Heart left ventricle (tissue), 16 donors: ENCODE results near the gene CEP164. TPM values are rescaled to one million over a fixed set of nuclear protein-coding genes. Genes with fewer than 3 reads are reported as not detected.

Source experiments
- ATAC-seq, 4 donors: fragments of 200-7000 bp; cut with Tn5 transposase; one replicate each; pipeline ENCODE4 v1.9.1; 2020 to 2022; ENCODE audit warnings: moderate library complexity in 4 of 4, mild to moderate bottlenecking in 3 of 4, moderate number of reproducible peaks in 1 of 4
- DNase-seq, 5 donors: peaks; one replicate each; pipeline ENCODE4 v3.0.0-alpha.2; 2020
- H3K27ac ChIP-seq, 12 donors: fragments of 200-600 bp; sonication (generic) in 4 of 12; one replicate each; pipeline versions ENCODE4 v1.5.0 to v1.8.0; 2016 to 2022; ENCODE audit warnings: mild to moderate bottlenecking in 2 of 12
- H3K27me3 ChIP-seq, 9 donors: fragments of 200-600 bp; sonication (generic) in 2 of 9; one replicate each; pipeline versions ENCODE4 v1.5.1 to v1.8.0; 2016 to 2022; ENCODE audit warnings: mild to moderate bottlenecking in 3 of 9
- H3K36me3 ChIP-seq, 9 donors: fragments of 200-600 bp; sonication (generic) in 2 of 9; one replicate each; pipeline versions ENCODE4 v1.5.0 to v1.8.0; 2018 to 2022; ENCODE audit warnings: mild to moderate bottlenecking in 2 of 9
- H3K4me1 ChIP-seq, 12 donors: fragments of 200-600 bp; sonication (generic) in 4 of 12; one replicate each; pipeline versions ENCODE4 v1.5.0 to v1.8.0; 2016 to 2022; ENCODE audit warnings: mild to moderate bottlenecking in 3 of 12
- H3K4me3 ChIP-seq, 12 donors: fragments of 200-600 bp; sonication (generic) in 4 of 12; one replicate each; pipeline versions ENCODE4 v1.5.0 to v1.8.0; 2017 to 2022; ENCODE audit warnings: mild to moderate bottlenecking in 9 of 12, moderate library complexity in 4 of 12
- H3K9me3 ChIP-seq, 12 donors: fragments of 200-600 bp; sonication (generic) in 4 of 12; one replicate each; pipeline versions ENCODE4 v1.5.0 to v1.8.0; 2016 to 2022; ENCODE audit warnings: mild to moderate bottlenecking in 1 of 12
- CTCF ChIP-seq, 12 donors: fragments of 200-600 bp; sonication (generic) in 4 of 12; IDR thresholded peaks; one replicate each; pipeline versions ENCODE4 v1.5.0 to v1.8.0; 2018 to 2022; ENCODE audit warnings: antibody characterized with exemption in 12 of 12, mild to moderate bottlenecking in 5 of 12
- POLR2A ChIP-seq, 2 donors: fragments of 450-650 bp; IDR thresholded peaks; one replicate each; pipeline ENCODE4 v1.6.1; 2017; ENCODE audit warnings: antibody characterized with exemption in 2 of 2, mild to moderate bottlenecking in 2 of 2, moderate library complexity in 2 of 2
- WGBS, 4 donors: extraction: QIAGEN DNeasy Blood & Tissue Kit in 2 of 4; methylation state at CpG; one replicate each; pipeline versions ENCODE4 v1.1.5 to v1.1.7; 2013 to 2018; 5-methylcytosine and 5-hydroxymethylcytosine counted together
- intact Hi-C, 10 donors: fragments of 100-400 bp; cut with DNase I; formaldehyde crosslinking; loops; one replicate each; pipeline versions ENCODE4 v1.11.1 to v1.14.2; 2022
- polyA plus RNA-seq, 2 donors: library from polyadenylated mRNA; stranded (reverse); fragments of 200-250 nt; gene quantifications; one replicate each; pipeline ENCODE4 v1.2.3, GENCODE V29; 2013
- total RNA-seq, 9 donors: library from RNA; depleted of rRNA in 2 of 9; stranded (reverse); fragments of >200 nt in 2 of 9; fragmentation: NEBNext Ultra II Directional in 3 of 9; extraction: Animal tissue kit (Norgen Biotek cat#: 25700) in 3 of 9; gene quantifications; one replicate each; pipeline versions ENCODE4 v1.1.0 to v1.2.4, GENCODE V29; 2016 to 2023
- donor health status: ischemic (EF 13 %, LVEDD 7.1; RV severe dilation, severe dysfunction).
- donor health status: healthy with polysubstance abuse.
- donor health status: DM: no; HTN: yes; CAD: no.
- donor health status: DM: no; HTN: no; CAD: no.
- donor health status: ischemic (EF 25% LVEDD 6.9; RV normal size, moderate dysfunction).
- donor health status: ischemic (EF 25% LVEDD 5.7; RV mildly dilated, moderate dysfunction).
- donor health status: healthy.
- donor health status: DM: yes; HTN: yes; CAD: no.
- donor health status: ischemic (EF 35%, LVEDD 5.7; RV mildly dilated, moderate dysfunction).
- donor health status: nonischemic (EF 11% LVEDD 7.7; RV severe dilation, severe dysfunction).
- donor health status: DM: yes; HTN: yes; CAD: no.
- donor health status: PGD.
- donor health status: ischemic (EF 29% LVEDD 5.4; RV normal size, mild dysfunction).
- donor health status: nonischemic (EF 23%, LVEDD 6.1; RV moderate dilation, normal function).

Gene CEP164
- total and polyA plus RNA-seq, 11 donors: 2.6 to 15.4 (median 6.6) TPM

- 94 to 100% (median 98%) methylated on average over 3 of the region's 3 CpGs for WGBS, 4 donors
- DNase-seq (no peak), ATAC-seq (no peak)
- Histone ChIP-seq H3K27me3 (no peaks in the 10 kb centered on the region), H3K4me1 (no peaks in the 10 kb centered on the region), H3K36me3 (peaks cover 0 to 68% (median 38%) of the 10 kb centered on the region in 9 donors), H3K9me3 (peaks cover 0 to 14% (median 6%) of the 10 kb centered on the region in 12 donors), H3K4me3 (no peak overlapping the region), H3K27ac (no peak overlapping the region)
- TF ChIP-seq POLR2A (IDR thresholded peaks at IDR 0.05) (no peak), CTCF (IDR thresholded peaks at IDR 0.05) (no peak)
- intact Hi-C loops: no loop called here
These were observed 80.7 kb downstream of the CEP164 start for GRCh38 chr11:117408356-117408755.

GRCh38 chr11:117409511-117409910 is 81.9 kb downstream of the CEP164 start:
- Histone ChIP-seq H3K27me3 (no peaks in the 10 kb centered on the region), H3K4me3 (no peak overlapping the region), H3K36me3 (peaks cover 0 to 61% (median 31%) of the 10 kb centered on the region in 9 donors), H3K27ac (no peak overlapping the region), H3K4me1 (no peaks in the 10 kb centered on the region), H3K9me3 (peaks cover 0 to 14% (median 6%) of the 10 kb centered on the region in 12 donors)
- intact Hi-C loops: no loop called here
- peak in 1 of 4 donors; percentile 9 for ATAC-seq
- no peak for DNase-seq
- 91 to 97% (median 94%) methylated on average over 12 of the region's 12 CpGs for WGBS, 4 donors
- TF ChIP-seq CTCF (IDR thresholded peaks at IDR 0.05): no peak
- TF ChIP-seq POLR2A (IDR thresholded peaks at IDR 0.05): no peak

- Histone ChIP-seq H3K9me3 (peaks cover 0 to 13% (median 6%) of the 10 kb centered on the region in 12 donors), H3K36me3 (peaks cover 0 to 53% (median 26%) of the 10 kb centered on the region in 9 donors), H3K27me3 (peaks cover 0 to 2% (median 0%) of the 10 kb centered on the region in 9 donors), H3K4me3 (no peak overlapping the region), H3K27ac (no peak overlapping the region), H3K4me1 (no peaks in the 10 kb centered on the region)
- 92 to 100% (median 93%) methylated on average over 1 of the region's 1 CpG for WGBS, 4 donors
- DNase-seq (no peak), ATAC-seq (no peak)
- intact Hi-C loops: no loop called here
- no peak for TF ChIP-seq POLR2A (IDR thresholded peaks at IDR 0.05)
- TF ChIP-seq CTCF (IDR thresholded peaks at IDR 0.05): no peak
These were observed 82.6 kb downstream of the CEP164 start for GRCh38 chr11:117410238-117410637.

GRCh38 chr11:117410861-117411710 is 83.4 kb downstream of the CEP164 start:
- intact Hi-C loops: no loop called here
- Histone ChIP-seq H3K4me3 (no peak overlapping the region), H3K36me3 (peaks cover 0 to 47% (median 26%) of the 10 kb centered on the region in 9 donors), H3K27ac (no peak overlapping the region), H3K4me1 (no peaks in the 10 kb centered on the region), H3K9me3 (peaks cover 0 to 5% (median 2%) of the 10 kb centered on the region in 12 donors), H3K27me3 (peaks cover 0 to 6% (median 0%) of the 10 kb centered on the region in 9 donors)
- TF ChIP-seq CTCF (IDR thresholded peaks at IDR 0.05): no peak
- TF ChIP-seq POLR2A (IDR thresholded peaks at IDR 0.05): no peak
- WGBS, 4 donors: 86 to 89% (median 88%) methylated on average over 14 of the region's 14 CpGs
- ATAC-seq (no peak), DNase-seq (no peak)
